ENCODE data around the gene FGD4.
A peak's percentile ranks its signal among the peaks of the same experiment; 100 is the strongest.
"Not testable (repeated sequence)": the region's sequence is repeated elsewhere in the genome, so short reads cannot be mapped to it uniquely, and the experiment has no call there.

FGD4 gene

GRCh38 chr12:32548691-32549281 lies 149.4 kb downstream of the FGD4 start:
- no peak for DNase-seq (ENCODE audit: low spot score)

GRCh38 chr12:32549675-32550079 lies 150.3 kb downstream of the FGD4 start:
- TF ChIP-seq CTCF (IDR thresholded peaks at IDR 0.05; ENCODE audit: extremely low read depth, missing control alignments): no peak
- no peak for DNase-seq (ENCODE audit: low spot score)

More at GRCh38 chr12:32548691-32549281, 149.4 kb downstream of the FGD4 start:
- TF ChIP-seq CTCF (IDR thresholded peaks at IDR 0.05; ENCODE audit: extremely low read depth, missing control alignments): no peak

GRCh38 chr12:32551058-32551457 lies 151.7 kb downstream of the FGD4 start:
- TF ChIP-seq CTCF (IDR thresholded peaks at IDR 0.05; ENCODE audit: extremely low read depth, missing control alignments): no peak
- DNase-seq (ENCODE audit: low spot score): no peak

- peak; percentile 81 for DNase-seq (ENCODE audit: low spot score)
- no peak for TF ChIP-seq CTCF (IDR thresholded peaks at IDR 0.05; ENCODE audit: extremely low read depth, missing control alignments)
Measured at GRCh38 chr12:32558903-32559302, 159.5 kb downstream of the FGD4 start.

GRCh38 chr12:32559434-32559833 lies 160.1 kb downstream of the FGD4 start:
- TF ChIP-seq CTCF (IDR thresholded peaks at IDR 0.05; ENCODE audit: extremely low read depth, missing control alignments): no peak

GRCh38 chr12:32560520-32560919 lies 161.2 kb downstream of the FGD4 start:
- no peak for TF ChIP-seq CTCF (IDR thresholded peaks at IDR 0.05; ENCODE audit: extremely low read depth, missing control alignments)
- DNase-seq (ENCODE audit: low spot score): no peak

More at GRCh38 chr12:32559434-32559833, 160.1 kb downstream of the FGD4 start:
- DNase-seq (ENCODE audit: low spot score): no peak

GRCh38 chr12:32561931-32562341 lies 162.6 kb downstream of the FGD4 start:
- no peak for TF ChIP-seq CTCF (IDR thresholded peaks at IDR 0.05; ENCODE audit: extremely low read depth, missing control alignments)
- no peak for DNase-seq (ENCODE audit: low spot score)

GRCh38 chr12:32562413-32562812 lies 163.1 kb downstream of the FGD4 start:
- DNase-seq (ENCODE audit: low spot score): not testable (repeated sequence)

Measured in GM20000 (cell line).